GM12878 (cell line): Measurements from ENCODE around the gene NUDT16L1. TPM values are rescaled to one million over a fixed set of nuclear protein-coding genes. Genes with fewer than 3 reads are reported as not detected.

Experiments used
- ATAC-seq: fragments of 200-7000 bp; cut with Tn5 transposase; 3 replicates; pipeline ENCODE4 v1.9.1; 2020; ENCODE audit warnings: mild to moderate bottlenecking, moderate library complexity
- BruUV-seq: library from RNA; stranded (reverse); fragments of 400-500 nt; replicated peaks from 2 replicates; lab custom pipeline; 2021; lab: Mats Ljungman, UMichigan
- CTCF ChIA-PET: fragments of 300-600 bp; sonication (Branson Sonifier 250); formaldehyde crosslinking; extraction: SDS; loops from one replicate; lab custom pipeline; 2021; ENCODE audit warnings: inconsistent platforms; lab: Yijun Ruan, JAX
- POLR2A ChIA-PET: fragments of 350-600 bp; formaldehyde crosslinking; extraction: SDS; loops from one replicate; lab custom pipeline; 2021; ENCODE audit warnings: inconsistent platforms; lab: Charles Lee
- RAD21 ChIA-PET: fragments of 300-600 bp; sonication (Branson Sonifier 250); formaldehyde crosslinking; loops from one replicate; lab custom pipeline; 2023; ENCODE audit warnings: antibody characterized with exemption; ENCODE audit not compliant: unreplicated experiment; lab: Charles Lee
- SMC1A ChIA-PET: fragments of 300-600 bp; sonication (Branson Sonifier 250); formaldehyde crosslinking; loops from one replicate; lab custom pipeline; 2023; ENCODE audit not compliant: unreplicated experiment, uncharacterized antibody; lab: Charles Lee
- DNase-seq: peaks from one replicate; pipeline ENCODE4 v3.0.0-alpha.2; 2011; ENCODE audit warnings: low read depth, low spot score
- FAIRE-seq: peaks from 3 replicates; lab custom pipeline; 2011; peaks lifted over from hg19 to GRCh38; lab: Jason Lieb, UNC
- H2AFZ ChIP-seq: 2 replicates; pipeline ENCODE4 v1.6.0; 2011; ENCODE audit warnings: low read depth, low read length, control low read depth; ENCODE audit not compliant: control insufficient read depth
- H3K27ac ChIP-seq: 2 replicates; pipeline ENCODE4 v1.5.1; 2011; ENCODE audit warnings: control low read depth; ENCODE audit not compliant: control insufficient read depth, insufficient read depth
- H3K27me3 ChIP-seq, 2 experiments: replicated peaks in 1 of 2; 2 replicates each; pipeline versions ENCODE4 v1.6.0 to v1.6.1; 2011; ENCODE audit warnings: low read length in 1 of 2; ENCODE audit not compliant: control insufficient read depth in 2 of 2, insufficient read depth in 2 of 2
- H3K36me3 ChIP-seq, 2 experiments: 2 replicates each; pipeline ENCODE4 v1.5.1; 2011; ENCODE audit warnings: low read length in 1 of 2; ENCODE audit not compliant: control insufficient read depth in 2 of 2, insufficient read depth in 2 of 2
- H3K4me1 ChIP-seq: 2 replicates; pipeline ENCODE4 v1.6.1; 2011; ENCODE audit warnings: mild to moderate bottlenecking, low read length, moderate library complexity, mixed read lengths; ENCODE audit not compliant: control insufficient read depth, insufficient read depth
- H3K4me2 ChIP-seq: 2 replicates; pipeline ENCODE4 v1.6.0; 2011; ENCODE audit warnings: control low read depth; ENCODE audit not compliant: control insufficient read depth, insufficient read depth
- H3K4me3 ChIP-seq: fragments of 200-600 bp; sonication (generic); 2 replicates; pipeline ENCODE4 v1.5.1; 2016
- H3K79me2 ChIP-seq: 2 replicates; pipeline ENCODE4 v1.6.0; 2011; ENCODE audit warnings: low read length; ENCODE audit not compliant: control insufficient read depth, insufficient read depth
- H3K9ac ChIP-seq: 2 replicates; pipeline ENCODE4 v1.8.0; 2011; ENCODE audit warnings: low read length, control low read depth, mixed read lengths; ENCODE audit not compliant: control insufficient read depth, insufficient read depth
- H3K9me3 ChIP-seq: replicated peaks from 3 replicates; pipeline ENCODE4 v1.5.1; 2011; ENCODE audit warnings: mild to moderate bottlenecking, low read length; ENCODE audit not compliant: control insufficient read depth, insufficient read depth
- H4K20me1 ChIP-seq: 2 replicates; pipeline ENCODE4 v1.6.0; 2011; ENCODE audit not compliant: control insufficient read depth, insufficient read depth
- EGR1 ChIP-seq, 2 experiments: IDR thresholded peaks; 1 replicate in 1 of 2; 2 replicates in 1 of 2; pipeline ENCODE4 v1.6.1; 2011 to 2012; ENCODE audit warnings: low read depth in 2 of 2, low read length in 2 of 2, borderline replicate concordance in 1 of 2, mild to moderate bottlenecking in 1 of 2, moderate library complexity in 1 of 2
- EP300 ChIP-seq, 2 experiments: fragments of 150-350 bp in 1 of 2; IDR thresholded peaks; 2 replicates each; pipeline ENCODE4 v1.6.1; 2011 to 2012; ENCODE audit warnings: low read depth in 2 of 2, low read length in 2 of 2, borderline replicate concordance in 1 of 2, improper control_type of control experiment in 1 of 2, inconsistent platforms in 1 of 2; ENCODE audit not compliant: control insufficient read depth in 1 of 2
- IRF3 ChIP-seq: fragments of 450-650 bp; IDR thresholded peaks from 2 replicates; pipeline ENCODE4 v1.6.1; 2014; ENCODE audit warnings: mild to moderate bottlenecking
- KDM1A ChIP-seq: fragments of 200-600 bp; sonication (generic); IDR thresholded peaks from 2 replicates; pipeline ENCODE4 v1.6.1; 2016; ENCODE audit warnings: borderline replicate concordance
- MEF2B ChIP-seq: fragments of 450-650 bp; IDR thresholded peaks from 2 replicates; pipeline ENCODE4 v1.6.1; 2018; ENCODE audit warnings: mild to moderate bottlenecking, moderate library complexity; ENCODE audit not compliant: partially characterized antibody, poor library complexity, severe bottlenecking
- POLR2AphosphoS5 ChIP-seq: IDR thresholded peaks from 2 replicates; pipeline ENCODE4 v1.6.1; 2011; ENCODE audit warnings: mild to moderate bottlenecking, low read length, inconsistent platforms
- TCF12 ChIP-seq: IDR thresholded peaks from 2 replicates; pipeline ENCODE4 v1.6.1; 2011; ENCODE audit warnings: low read depth, mild to moderate bottlenecking, low read length
- TCF7 ChIP-seq: IDR thresholded peaks from 2 replicates; pipeline ENCODE4 v1.6.1; 2014; ENCODE audit warnings: antibody characterized with exemption, borderline replicate concordance
- ZBTB40 ChIP-seq: fragments of 450-650 bp; IDR thresholded peaks from 2 replicates; pipeline ENCODE4 v1.6.1; 2016; ENCODE audit warnings: mild to moderate bottlenecking, moderate library complexity, borderline replicate concordance
- WGBS: methylation state at CpG from one replicate; pipeline ENCODE4 v1.1.6; 2016; ENCODE audit warnings: low lambda C conversion rate; ENCODE audit not compliant: insufficient replicate concordance, insufficient coverage; ENCODE audit errors: missing lambda C conversion rate; 5-methylcytosine and 5-hydroxymethylcytosine counted together
- in situ Hi-C: fragments of 300-500 bp; cut with MboI; formaldehyde crosslinking; loops from 9 replicates; pipeline ENCODE4 v1.14.3; 2018; ENCODE audit warnings: mixed read lengths
- intact Hi-C: fragments of 100-400 bp; cut with micrococcal nuclease; formaldehyde crosslinking; loops from one replicate; pipeline ENCODE4 v1.14.2; 2022; ENCODE audit not compliant: unreplicated experiment
- polyA plus RNA-seq, 11 experiments: library from polyadenylated mRNA; depleted of rRNA in 4 of 11; unstranded in 6 of 11; stranded (reverse) in 5 of 11; fragments of >200 nt; fragmentation: Nextera tagmentation in 4 of 11; fragmentation: Illumina TruSeq in 1 of 11; extraction: Ambion mirVana in 4 of 11; extraction: Trizol in 1 of 11; gene quantifications; 1 replicate in 1 of 11; 2 replicates in 10 of 11; pipeline versions ENCODE4 v1.2.1 to v1.2.3, GENCODE V29; 2011 to 2016; ENCODE audit warnings: inconsistent platforms in 2 of 11, missing spikeins in 2 of 11, low read depth in 1 of 11
- total RNA-seq, 4 experiments: library from RNA; depleted of rRNA in 3 of 4; stranded (reverse); fragments of >200 nt in 3 of 4; fragmentation: Illumina TruSeq in 1 of 4; extraction: Trizol in 1 of 4; gene quantifications; 2 replicates each; pipeline versions ENCODE4 v1.2.1 to v1.2.3, GENCODE V29; 2013 to 2021
- TF ChIP-seq, protein P1 (sequence below): fragments of 450-650 bp; conservative IDR thresholded peaks from 2 replicates; pipeline ENCODE4 v1.6.1; 2017; ENCODE audit warnings: mild to moderate bottlenecking, moderate library complexity

The NUDT16L1 gene
- total and polyA plus RNA-seq, 10 of the 15 experiments (the other 5 are each of a cell fraction or from before 2014, with no cell fraction given) = 1.4 to 77.7 (median 28.9) TPM

- intact Hi-C loops (no loop called here), in situ Hi-C loops (no loop called here)
- Histone ChIP-seq H3K9ac (no peak overlapping the region), H3K4me2 (no peak overlapping the region), H3K4me3 (no peak overlapping the region), H3K36me3 (peaks cover 14 to 28% of the 10 kb centered on the region in 2 experiments; a peak in 3 of 4 replicates), H3K9me3 (no peaks in the 10 kb centered on the region), H4K20me1 (no peaks in the 10 kb centered on the region), H3K79me2 (no peaks in the 10 kb centered on the region), H3K4me1 (peaks cover 9% of the 10 kb centered on the region), H3K27ac (no peak overlapping the region), H3K27me3 (no peaks in the 10 kb centered on the region), H2AFZ (no peak overlapping the region)
- ATAC-seq = no peak
- CTCF ChIA-PET = no interaction called here
- POLR2A ChIA-PET = no interaction called here
- WGBS = 97% methylated on average over 28 of the region's 29 CpGs
- TSS peak; percentile 13 for BruUV-seq
- SMC1A ChIA-PET = no interaction called here
- no peak for DNase-seq
- RAD21 ChIA-PET = no interaction called here
- no peak for FAIRE-seq
- TF ChIP-seq ZBTB40 = no peak
- no peak for TF ChIP-seq KDM1A
- no peak for TF ChIP-seq IRF3
- TF ChIP-seq EP300 (IDR thresholded peaks at IDR 0.05; ENCODE audit: borderline replicate concordance in 1 of 2, control insufficient read depth in 1 of 2, low read depth in 2 of 2, low read length in 2 of 2) = no peak
- TF ChIP-seq, protein P1, sequence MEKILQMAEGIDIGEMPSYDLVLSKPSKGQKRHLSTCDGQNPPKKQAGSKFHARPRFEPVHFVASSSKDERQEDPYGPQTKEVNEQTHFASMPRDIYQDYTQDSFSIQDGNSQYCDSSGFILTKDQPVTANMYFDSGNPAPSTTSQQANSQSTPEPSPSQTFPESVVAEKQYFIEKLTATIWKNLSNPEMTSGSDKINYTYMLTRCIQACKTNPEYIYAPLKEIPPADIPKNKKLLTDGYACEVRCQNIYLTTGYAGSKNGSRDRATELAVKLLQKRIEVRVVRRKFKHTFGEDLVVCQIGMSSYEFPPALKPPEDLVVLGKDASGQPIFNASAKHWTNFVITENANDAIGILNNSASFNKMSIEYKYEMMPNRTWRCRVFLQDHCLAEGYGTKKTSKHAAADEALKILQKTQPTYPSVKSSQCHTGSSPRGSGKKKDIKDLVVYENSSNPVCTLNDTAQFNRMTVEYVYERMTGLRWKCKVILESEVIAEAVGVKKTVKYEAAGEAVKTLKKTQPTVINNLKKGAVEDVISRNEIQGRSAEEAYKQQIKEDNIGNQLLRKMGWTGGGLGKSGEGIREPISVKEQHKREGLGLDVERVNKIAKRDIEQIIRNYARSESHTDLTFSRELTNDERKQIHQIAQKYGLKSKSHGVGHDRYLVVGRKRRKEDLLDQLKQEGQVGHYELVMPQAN = no peak
- TF ChIP-seq TCF12 = no peak
- TF ChIP-seq EGR1 (IDR thresholded peaks at IDR 0.05; ENCODE audit: borderline replicate concordance in 1 of 2, low read depth in 2 of 2, low read length in 2 of 2) = no peak
- no peak for TF ChIP-seq MEF2B
- no peak for TF ChIP-seq TCF7
- TF ChIP-seq POLR2AphosphoS5 = no peak
Measured at GRCh38 chr16:4659363-4660353, 33.7 kb upstream of the NUDT16L1 start.
